Measurements from ENCODE around the gene PITPNB.

The PITPNB gene

DNA sequence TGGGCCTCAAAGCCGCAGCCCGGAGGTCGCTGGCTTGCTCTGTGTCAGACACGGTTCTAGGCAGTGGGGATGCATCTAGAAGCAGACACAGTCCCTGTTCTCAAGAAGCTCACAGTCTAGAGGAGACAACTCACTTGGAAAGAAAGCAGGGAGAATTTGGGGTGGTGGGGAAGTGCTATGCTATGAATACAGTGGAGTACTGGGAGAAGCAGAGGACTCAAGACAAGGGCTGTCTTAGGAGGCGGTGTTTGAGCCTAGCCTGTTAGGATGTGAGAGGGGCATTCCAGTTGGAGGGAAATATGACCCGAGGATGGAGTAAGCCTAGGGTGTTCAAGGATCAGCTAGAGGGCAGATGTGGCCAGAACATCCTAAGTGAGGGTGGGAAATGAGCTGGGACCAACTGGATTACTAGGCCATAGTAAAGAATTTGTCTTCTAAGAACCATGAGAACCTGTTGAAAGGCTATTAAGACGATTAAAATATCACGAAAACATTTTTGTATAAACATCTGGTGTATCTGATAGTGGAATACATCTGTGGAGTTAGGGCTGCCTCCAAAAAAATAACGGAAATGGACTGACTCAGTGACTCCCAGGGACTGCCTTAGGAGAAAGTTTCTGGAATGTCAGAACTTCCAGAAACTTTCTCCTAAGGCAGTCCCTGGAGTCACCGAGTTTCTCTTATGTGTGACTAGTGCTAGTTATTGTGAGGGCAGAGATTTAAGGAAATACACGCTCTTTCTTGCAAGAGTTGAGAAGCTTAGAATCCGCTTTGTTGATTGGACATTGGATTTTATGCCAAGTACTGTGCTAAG, 1.1 kb upstream of the PITPNB start:
- DNase-seq (ENCODE audit: low read depth in 3 of 3, low spot score in 1 of 3) = no peak

DNA sequence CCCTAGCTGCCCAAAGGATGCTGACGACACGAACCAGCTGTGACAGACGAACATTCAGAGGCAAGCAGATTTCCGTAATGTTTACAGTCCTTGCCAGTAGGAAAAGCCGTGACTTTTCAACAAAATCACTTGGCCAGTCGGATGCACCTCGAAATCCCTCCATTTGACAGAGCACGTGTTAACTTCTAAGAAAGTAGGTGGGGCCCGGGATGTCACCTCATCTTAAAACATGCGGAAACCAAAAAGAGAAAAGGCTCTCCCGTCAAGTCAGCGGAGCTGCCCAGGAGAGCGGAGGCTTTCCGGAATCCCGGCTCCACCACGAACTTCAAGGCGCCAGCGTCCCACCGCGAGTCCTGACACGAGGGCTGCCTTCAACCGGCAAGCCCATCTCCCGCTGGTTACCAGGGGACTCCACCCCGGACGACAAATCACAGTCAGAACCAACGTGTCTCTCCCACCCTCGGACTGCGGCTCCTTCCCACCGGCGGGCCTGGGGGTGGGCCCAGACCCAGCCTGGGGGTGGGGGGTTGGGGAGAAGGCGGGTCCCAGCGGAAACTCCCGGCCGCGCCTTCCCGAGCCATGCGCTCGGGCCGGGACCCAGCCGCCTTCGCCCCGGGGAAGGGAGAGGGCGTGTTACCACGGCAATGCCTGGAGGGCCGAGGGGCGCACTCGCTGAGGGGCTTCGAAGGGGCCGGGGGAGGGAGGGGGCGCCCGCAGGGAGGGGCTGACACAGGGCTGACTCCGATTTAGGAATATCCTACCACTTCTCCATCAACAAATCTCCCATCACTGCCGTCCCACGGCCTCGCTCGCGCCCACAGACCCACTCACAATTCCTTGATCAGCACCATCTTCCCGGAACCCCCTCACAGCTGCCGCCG, 475 bp downstream of the PITPNB start:
- peak in 2 of 3 donors; percentile 8 to 44 for DNase-seq (ENCODE audit: low read depth in 3 of 3, low spot score in 1 of 3)

DNA sequence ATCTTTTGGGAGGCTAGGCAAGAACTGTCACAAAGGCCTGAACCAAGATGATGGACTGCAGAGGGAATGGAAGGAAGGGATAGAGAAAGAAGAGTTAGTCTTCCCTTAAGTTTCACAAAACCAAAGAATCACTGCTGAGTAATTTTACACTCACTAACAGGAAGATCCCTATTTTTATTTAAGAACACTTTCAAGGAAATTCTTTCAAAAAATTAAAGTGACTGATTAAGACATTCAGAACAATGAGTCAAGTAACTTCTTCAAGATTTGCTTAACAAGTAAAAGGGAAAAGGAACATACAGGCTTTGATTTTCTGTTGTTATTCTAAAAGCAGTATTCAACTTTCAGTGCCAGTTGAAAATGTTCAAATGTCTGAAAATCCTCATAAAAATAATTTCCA, 3.1 kb downstream of the PITPNB start:
- no peak for DNase-seq (ENCODE audit: low read depth in 3 of 3, low spot score in 1 of 3)

DNA sequence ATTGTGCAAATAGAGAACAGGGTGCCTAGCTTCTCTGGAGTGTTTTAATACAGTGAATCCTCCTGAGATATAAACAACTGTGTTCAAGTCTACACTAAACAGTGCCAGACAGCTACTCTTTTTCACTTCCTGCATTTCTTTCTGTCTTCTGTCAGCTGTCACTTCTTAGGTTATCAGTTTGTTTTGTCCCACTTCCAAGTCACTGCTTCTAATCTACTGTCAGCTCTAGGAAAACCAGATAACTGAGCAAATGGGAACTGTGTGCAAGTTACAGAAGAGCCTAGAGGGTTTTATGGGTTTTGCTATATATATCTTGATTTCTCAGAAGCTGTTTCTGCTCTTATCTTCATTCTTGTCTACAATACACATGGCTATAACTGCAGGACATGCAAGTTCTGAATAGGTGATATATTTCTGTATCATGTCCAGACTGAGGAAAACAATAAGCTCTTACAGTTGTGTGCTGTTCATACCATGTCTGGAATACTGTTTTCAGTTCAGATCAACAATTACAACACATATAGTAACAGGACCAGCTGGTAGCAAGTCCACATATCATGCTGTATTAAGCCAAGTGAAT, 5.8 kb downstream of the PITPNB start:
- DNase-seq (ENCODE audit: low read depth in 3 of 3, low spot score in 1 of 3) = no peak

DNA sequence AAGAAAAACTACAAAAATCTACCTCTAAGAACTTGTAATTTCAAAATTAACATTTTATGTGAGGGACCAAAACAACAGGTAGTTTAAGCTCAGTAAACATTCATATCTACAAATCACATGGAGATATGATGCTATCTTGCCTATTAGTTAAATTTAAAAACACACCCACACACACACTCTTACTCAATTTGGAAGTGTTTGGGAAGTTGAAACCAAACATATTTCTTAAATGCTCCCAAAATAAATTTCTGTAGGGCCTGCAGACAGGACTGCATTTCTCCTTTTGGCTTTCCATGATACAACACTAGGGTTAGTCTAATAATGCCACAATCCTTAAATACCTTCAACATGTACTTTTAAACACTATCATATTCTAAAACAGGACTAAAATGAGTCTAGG, 7.0 kb downstream of the PITPNB start:
- DNase-seq (ENCODE audit: low read depth in 3 of 3, low spot score in 1 of 3) = no peak

DNA sequence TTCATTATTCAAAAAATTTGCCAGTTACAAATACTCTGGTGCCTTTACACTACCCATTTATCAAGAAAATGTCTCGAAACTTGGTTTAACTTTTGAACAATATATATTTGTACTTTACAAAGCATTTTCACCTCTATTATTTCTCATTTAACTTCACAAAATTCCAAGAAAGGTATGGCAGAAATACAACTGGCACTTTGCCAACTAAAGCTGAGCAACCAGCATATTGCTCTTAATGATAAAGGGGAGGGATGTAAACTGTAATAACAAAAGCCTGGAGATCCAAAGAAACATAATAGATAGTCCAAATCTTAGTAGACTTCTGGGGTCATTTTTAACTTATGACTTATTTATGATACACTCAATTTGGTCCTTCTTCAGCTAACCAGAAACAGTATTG, 7.7 kb downstream of the PITPNB start:
- DNase-seq (ENCODE audit: low read depth in 3 of 3, low spot score in 1 of 3) = no peak

DNA sequence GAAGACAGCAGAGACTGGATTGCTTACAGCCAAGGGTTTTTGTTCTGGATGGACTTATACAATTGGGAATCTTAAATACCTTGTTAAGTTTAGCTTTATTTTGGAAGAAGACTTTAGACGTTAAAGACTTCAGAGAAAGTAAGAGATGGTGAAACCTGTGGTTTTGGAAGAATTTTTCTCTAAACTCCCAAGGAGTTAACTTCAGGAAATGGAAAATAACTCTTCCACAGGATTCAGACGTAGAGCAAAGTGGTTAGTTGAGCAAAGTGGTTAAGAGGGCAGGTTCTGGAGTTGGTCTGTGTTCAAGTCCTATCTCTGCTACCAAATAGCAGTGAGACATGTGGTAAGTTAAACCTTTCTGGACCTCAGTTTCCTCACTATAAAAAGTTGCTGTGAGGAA, 12.8 kb downstream of the PITPNB start:
- DNase-seq (ENCODE audit: low read depth in 3 of 3, low spot score in 1 of 3) = no peak

DNA sequence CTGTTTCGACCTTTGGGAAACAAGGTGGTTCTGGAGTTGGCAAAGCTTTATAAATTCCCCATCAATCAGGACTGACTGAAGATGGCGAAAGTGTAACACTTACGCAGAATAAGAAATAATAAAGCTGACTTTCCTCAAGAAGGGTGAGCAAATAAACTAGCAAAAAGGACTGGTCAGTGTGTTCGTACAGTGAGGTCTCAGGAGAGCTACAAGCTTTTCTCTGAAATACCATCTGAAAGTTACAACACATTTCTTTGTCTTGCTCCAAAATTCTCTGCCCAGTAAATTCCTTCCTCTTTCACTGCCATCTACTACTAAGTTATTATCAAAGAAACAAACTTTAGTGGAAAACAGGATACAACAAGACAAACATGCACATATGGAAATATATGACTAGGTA, 13.4 kb downstream of the PITPNB start:
- DNase-seq (ENCODE audit: low read depth in 3 of 3, low spot score in 1 of 3) = no peak

DNA sequence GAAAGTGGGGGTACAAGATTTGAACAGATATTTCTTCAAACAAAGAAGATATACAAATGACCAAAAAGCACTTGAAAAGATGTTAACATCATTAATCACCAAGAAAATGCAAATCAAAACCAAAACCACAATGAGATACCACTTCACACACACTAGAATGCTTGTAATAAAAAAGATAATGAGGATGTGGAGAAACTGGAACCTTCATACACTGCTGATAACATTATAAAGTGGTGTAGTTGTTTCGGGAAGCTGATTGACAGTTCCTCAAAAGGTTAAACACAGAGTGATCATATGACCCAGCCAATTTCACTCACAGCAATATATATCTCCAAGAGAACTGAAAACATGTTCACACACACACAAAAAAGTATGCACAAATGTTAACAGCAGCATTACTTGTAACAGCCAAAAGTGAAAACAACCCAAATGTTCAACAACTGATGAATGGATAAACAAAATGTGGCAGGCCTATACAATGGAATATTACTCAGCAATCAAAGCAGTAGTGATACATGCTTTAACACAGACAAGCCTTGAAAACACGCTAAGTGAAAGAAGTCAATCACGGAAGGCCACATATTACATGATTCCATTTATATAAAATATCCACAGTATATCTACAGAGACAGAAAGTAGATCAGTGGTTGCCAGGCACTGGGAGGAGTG, 15.1 kb downstream of the PITPNB start:
- DNase-seq (ENCODE audit: low read depth in 3 of 3, low spot score in 1 of 3) = no peak

DNA sequence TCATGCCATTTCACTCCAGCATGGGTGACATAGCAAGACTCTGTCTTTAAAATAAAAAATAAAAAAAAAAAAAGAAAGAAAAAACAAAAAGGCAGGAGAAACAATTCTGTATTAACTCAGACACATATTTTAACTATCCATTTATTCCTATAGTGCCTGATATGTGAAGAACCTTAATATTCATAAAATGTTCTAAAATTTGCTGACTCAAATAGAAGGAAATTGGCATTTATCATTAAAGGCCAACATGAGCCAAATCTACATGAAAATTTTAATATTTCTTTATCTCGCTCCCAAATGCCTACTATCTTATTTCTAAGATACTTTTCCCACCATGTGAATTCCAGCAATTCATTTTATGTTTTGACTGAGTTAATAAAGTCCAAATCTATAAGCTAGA, 18.9 kb downstream of the PITPNB start:
- DNase-seq (ENCODE audit: low read depth in 3 of 3, low spot score in 1 of 3) = no peak

DNA sequence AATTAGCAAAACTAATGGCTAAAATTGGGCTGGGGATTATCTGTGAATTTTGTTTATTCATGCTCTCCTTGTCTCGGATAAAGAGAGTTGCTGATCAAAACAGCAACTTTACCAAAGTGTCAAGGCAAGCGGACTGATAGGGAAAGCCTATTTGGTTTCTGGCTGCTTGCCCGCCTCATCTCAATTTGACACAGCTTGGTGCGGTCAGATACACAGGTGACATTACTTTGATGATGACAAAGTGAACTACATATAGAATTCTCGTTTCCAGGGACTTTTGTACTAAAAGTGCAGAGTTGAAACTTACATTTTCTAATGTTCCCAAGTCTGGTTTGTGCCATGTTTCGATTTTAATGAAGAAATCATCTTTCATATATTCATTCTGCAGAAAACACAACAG, 22.8 kb downstream of the PITPNB start:
- no peak for DNase-seq (ENCODE audit: low read depth in 3 of 3, low spot score in 1 of 3)

DNA sequence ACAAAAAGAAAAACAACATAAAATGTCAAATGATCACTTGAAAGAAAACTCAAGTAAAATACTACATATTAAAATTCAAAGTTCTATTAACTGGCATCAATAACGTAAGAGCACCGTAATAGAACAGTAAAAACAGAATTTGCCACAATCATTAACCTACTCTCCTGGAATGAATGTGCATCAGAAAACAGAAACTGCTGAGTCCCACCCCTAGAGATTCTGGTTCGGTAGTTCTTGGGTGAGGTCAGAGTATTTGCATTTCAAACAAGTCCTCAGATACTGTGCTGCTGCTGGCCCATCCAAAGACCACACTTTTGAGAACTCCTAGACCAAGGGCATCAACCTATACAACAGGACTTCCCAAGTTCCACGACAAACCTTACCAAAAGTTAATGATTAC, 23.5 kb downstream of the PITPNB start:
- DNase-seq (ENCODE audit: low read depth in 3 of 3, low spot score in 1 of 3) = no peak

DNA sequence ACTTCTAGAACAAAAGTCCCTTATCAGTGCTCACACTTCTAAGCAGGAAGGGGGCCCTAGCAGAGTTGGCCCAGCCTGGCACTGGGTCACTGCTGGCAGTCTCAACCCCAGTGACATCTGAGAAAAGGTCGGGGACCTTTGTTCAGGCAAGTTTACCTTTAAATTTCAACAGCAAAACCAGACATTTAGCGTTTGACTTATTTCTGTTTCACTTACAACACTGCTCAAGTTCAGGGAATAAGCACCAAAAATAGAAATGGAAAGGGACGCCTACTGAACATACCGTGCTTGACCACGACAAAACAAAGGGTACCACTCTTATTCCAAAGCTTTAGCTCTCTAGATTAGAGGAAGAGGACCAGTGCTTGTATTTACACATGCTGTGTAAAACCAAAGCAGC, 26.2 kb downstream of the PITPNB start:
- DNase-seq (ENCODE audit: low read depth in 3 of 3, low spot score in 1 of 3) = no peak

DNA sequence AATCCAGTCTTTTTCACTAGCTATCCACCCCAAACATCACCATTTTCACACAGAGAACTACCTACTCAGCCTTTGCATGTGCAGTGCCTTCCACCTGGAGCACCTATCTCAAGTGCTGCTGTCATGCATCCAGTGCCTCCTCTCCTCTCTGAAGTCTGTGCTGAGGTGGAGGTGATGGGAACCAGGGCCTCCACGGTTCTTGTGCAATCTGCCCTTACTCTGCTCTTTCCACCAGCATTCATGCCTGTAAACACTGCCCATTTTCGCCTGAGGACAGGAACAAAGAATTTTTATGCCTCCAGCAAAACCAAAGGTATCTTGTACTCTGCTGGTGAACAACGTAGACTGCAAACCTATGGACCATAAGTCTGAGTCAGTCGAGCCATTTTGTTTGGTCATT, 27.0 kb downstream of the PITPNB start:
- DNase-seq (ENCODE audit: low read depth in 3 of 3, low spot score in 1 of 3) = no peak

DNA sequence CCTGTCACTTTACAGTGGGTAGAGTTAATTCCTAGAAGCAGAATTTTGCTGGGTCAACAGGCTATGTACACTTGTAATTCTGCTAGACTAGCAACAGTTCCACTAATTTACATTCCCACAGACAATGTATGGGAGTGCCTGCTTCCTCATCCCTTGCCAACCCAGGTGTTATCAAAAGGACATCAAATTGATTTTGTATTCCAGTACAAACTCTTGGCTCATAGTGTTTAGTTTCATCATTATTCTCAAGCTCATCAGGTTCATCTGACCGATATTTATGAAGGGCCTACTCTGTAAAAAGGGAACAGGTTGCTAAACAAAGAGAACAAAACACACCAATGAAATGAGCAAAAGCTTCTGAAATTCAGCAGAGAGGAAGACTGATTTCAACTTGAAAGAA, 30.7 kb downstream of the PITPNB start:
- DNase-seq (ENCODE audit: low read depth in 3 of 3, low spot score in 1 of 3) = no peak

DNA sequence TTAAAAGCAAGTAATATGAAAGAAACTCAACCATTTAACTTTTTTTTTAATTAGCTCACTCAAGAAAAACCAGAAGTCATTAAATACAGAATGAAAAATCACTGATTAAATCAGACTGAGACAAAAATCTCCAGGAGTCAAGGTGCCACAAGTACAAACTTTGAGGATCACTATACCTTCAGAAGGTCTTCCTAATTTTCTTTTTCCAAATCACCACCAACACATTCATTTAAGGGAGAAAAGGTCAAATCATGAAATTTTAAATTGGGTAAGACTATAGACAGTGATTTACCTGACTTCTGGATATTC, 32.3 kb downstream of the PITPNB start:
- DNase-seq (ENCODE audit: low read depth in 3 of 3, low spot score in 1 of 3) = no peak

DNA sequence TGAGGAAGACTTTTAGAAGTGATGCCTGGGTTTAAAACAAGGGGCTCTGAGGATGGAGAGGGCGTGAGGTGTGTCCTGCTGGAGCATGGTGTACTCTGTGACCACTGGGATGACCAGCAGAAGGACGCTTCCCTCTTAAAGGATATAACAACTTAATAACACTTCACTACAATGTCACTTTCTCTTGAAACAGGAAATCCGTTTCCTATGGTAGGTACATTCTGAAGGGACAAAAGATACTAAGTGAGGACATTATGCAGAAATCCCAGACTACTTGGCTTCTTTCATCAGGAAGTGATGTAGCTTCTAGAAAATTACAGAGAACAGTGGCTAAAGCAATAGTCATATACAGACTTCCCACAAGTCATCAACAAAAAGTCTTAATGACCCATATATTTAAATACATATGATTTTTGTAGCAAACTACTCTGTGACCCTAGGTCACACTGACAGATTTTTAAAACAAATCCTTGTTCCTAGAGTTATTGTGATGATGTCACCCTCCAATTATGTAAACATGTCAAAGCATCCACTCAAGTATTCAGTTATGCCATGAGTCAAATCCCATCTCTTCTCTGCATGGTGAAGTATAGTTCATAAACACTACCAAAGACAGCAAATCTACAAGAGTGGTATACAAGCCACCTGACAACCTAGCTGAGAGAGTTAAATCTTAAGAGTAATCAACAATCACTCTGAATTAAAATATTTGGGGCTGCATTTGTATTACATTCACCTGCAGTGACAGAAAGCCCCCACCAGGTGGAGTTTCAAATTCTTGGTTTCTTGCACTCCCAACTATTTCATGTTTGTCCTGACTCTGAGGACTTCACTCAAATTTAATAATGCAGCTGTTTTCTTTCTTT, 32.8 kb downstream of the PITPNB start:
- DNase-seq (ENCODE audit: low read depth in 3 of 3, low spot score in 1 of 3) = peak; percentile 4 to 16 (median 5)

DNA sequence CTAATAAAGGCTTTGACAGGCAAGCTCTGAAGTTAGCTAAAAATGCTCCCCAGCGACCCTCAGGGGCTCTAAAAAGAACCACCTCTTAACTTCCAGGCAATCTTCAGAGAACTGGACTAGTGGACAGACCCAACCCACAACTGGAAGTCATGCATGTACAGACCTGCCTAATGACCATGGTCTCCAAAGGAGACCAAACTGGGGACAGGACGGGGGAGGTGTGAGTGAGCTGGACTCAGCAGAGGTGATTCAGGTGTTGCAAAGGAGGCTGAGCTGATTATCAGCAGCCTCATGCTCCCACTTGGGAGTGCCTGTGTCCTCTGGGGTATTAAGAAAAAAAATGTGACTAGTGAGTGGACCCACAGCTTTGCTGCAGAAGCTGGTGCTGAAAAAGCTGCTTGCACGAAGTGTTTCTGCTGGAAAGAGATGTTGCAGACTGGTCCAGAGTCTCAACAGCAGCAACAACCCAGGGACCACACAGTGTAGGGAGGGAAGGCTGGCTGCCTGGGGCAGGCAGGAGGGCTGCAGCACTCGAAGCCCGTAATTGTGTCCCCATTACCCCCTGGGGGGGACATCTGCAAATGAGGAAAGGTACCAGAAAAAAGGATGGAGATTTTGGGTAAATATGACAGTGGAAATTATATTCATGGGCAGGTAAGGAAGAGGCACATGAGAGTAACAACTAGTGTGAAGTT, 35.3 kb downstream of the PITPNB start:
- DNase-seq (ENCODE audit: low read depth in 3 of 3, low spot score in 1 of 3) = no peak

DNA sequence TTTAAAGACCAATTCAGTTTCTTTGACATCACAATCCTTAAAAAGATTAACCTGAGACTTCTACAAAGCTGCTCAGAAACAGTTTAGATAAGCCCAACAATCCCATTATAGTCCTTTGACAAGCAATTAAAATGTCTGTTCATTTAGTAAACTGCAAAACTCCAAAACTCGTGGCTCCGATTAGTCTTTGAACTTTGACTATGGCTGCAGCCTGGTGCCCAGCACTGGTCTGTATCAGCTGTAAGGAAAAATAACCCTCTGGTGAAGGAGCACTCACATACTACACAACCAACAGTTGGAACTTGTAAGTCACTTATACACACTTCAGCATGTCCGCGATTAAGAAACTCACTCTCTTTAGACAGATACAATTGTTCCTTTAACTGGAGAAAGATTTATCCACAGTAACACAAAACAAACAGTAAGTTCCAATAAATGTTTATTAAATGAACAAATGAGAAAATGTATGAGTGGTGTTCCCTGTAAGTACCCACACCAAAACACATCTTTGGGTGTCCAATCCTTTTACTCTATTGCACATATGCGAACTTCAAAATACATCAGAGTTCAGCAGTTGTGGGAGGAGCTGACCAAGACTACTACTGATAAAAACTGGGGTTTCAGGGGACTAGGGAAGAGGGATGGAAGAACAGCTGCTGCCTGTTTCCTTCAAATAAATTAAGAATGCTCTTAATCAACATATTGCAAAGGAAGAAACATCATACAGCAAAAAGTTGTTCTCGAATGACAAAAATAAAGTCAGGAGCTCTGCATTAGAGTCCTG, 36.4 kb downstream of the PITPNB start:
- DNase-seq (ENCODE audit: low read depth in 3 of 3, low spot score in 1 of 3) = no peak
